HCT116 (cell line): ENCODE measurements around the gene RASAL2. TPM values are rescaled to one million over a fixed set of nuclear protein-coding genes. Genes with fewer than 3 reads are reported as not detected.

Experiments
- ATAC-seq: fragments of 200-7000 bp; cut with Tn5 transposase; 2 replicates; pipeline ENCODE4 v1.9.1; 2020; ENCODE audit warnings: mild to moderate bottlenecking, moderate library complexity
- BruUV-seq: library from RNA; stranded (reverse); fragments of 400-500 nt; replicated peaks from 2 replicates; lab custom pipeline; 2021; lab: Mats Ljungman, UMichigan
- CTCF ChIA-PET: fragments of 300-600 bp; sonication (Branson Sonifier 250); formaldehyde crosslinking; loops from one replicate; lab custom pipeline; 2021; ENCODE audit warnings: antibody characterized with exemption; lab: Charles Lee
- POLR2A ChIA-PET: fragments of 300-600, 350-600 bp; sonication (Branson Sonifier 250); formaldehyde crosslinking; loops from one replicate; lab custom pipeline; 2021; ENCODE audit warnings: antibody characterized with exemption; lab: Charles Lee
- RAD21 ChIA-PET, 2 experiments: fragments of 300-600 bp; sonication (Branson Sonifier 250); formaldehyde crosslinking; loops; one replicate each; lab custom pipeline; 2023; ENCODE audit warnings: low total read pairs in 2 of 2; ENCODE audit not compliant: uncharacterized antibody in 2 of 2, unreplicated experiment in 2 of 2, low non-redundant PET in 1 of 2; lab: Charles Lee
- DNase-seq: peaks from one replicate; pipeline ENCODE4 v3.0.0-alpha.2; 2010; ENCODE audit warnings: low read depth, low spot score
- H2AFZ ChIP-seq: fragments of 200-600 bp; shearing (Covaris generic), sonication (generic); 2 replicates; pipeline ENCODE4 v1.6.1; 2017; ENCODE audit warnings: low read depth, mixed run types, mixed read lengths, antibody characterized with exemption, low read length; ENCODE audit not compliant: poor library complexity, severe bottlenecking
- H3K27ac ChIP-seq: 2 replicates; pipeline ENCODE4 v1.5.1; 2012; ENCODE audit warnings: low read depth, low read length
- H3K27me3 ChIP-seq: fragments of 200-600 bp; sonication (generic); 2 replicates; pipeline ENCODE4 v1.6.1; 2016; ENCODE audit warnings: mixed run types, low read length, mixed read lengths; ENCODE audit not compliant: insufficient read depth
- H3K36me3 ChIP-seq, 2 experiments: fragments of 200-500 bp in 1 of 2; fragments of 200-600 bp in 1 of 2; sonication (Bioruptor generic) in 1 of 2; sonication (generic) in 1 of 2; 2 replicates each; pipeline versions ENCODE4 v1.5.1 to v1.6.1; 2014 to 2016; ENCODE audit warnings: low read length in 2 of 2, inconsistent platforms in 1 of 2, mixed read lengths in 1 of 2, mixed run types in 1 of 2; ENCODE audit not compliant: insufficient read depth in 2 of 2, control insufficient read depth in 1 of 2
- H3K4me1 ChIP-seq, 2 experiments: fragments of 200-600 bp in 1 of 2; sonication (generic) in 1 of 2; 2 replicates each; pipeline versions ENCODE4 v1.5.1 to v1.6.1; 2012 to 2017; ENCODE audit warnings: low read length in 2 of 2, inconsistent platforms in 1 of 2, mild to moderate bottlenecking in 1 of 2, mixed read lengths in 1 of 2, mixed run types in 1 of 2, moderate library complexity in 1 of 2; ENCODE audit not compliant: insufficient read depth in 2 of 2, control insufficient read depth in 1 of 2
- H3K4me2 ChIP-seq: fragments of 200-600 bp; sonication (generic); 2 replicates; pipeline ENCODE4 v1.6.1; 2017; ENCODE audit warnings: mixed run types, low read length, mixed read lengths
- H3K4me3 ChIP-seq, 2 experiments: fragments of 200-600 bp in 1 of 2; sonication (generic) in 1 of 2; replicated peaks in 1 of 2; 2 replicates each; pipeline ENCODE4 v1.5.1; 2011 to 2016; ENCODE audit warnings: low read length in 2 of 2, control low read depth in 1 of 2, low read depth in 1 of 2, mild to moderate bottlenecking in 1 of 2, mixed read lengths in 1 of 2, mixed run types in 1 of 2
- H3K79me2 ChIP-seq: fragments of 200-600 bp; sonication (generic); 2 replicates; pipeline ENCODE4 v1.6.1; 2017; ENCODE audit warnings: mild to moderate bottlenecking, mixed run types, low read length, moderate library complexity, mixed read lengths; ENCODE audit not compliant: insufficient read depth
- H3K9ac ChIP-seq: fragments of 200-600 bp; sonication (generic); 2 replicates; pipeline ENCODE4 v1.6.1; 2016; ENCODE audit warnings: low read length, mixed read lengths
- H3K9me2 ChIP-seq: fragments of 200-600 bp; sonication (generic), shearing (Covaris generic); 2 replicates; pipeline ENCODE4 v1.6.1; 2017; ENCODE audit warnings: mixed run types, mild to moderate bottlenecking, moderate library complexity; ENCODE audit not compliant: insufficient read depth
- H3K9me3 ChIP-seq, 2 experiments: fragments of 200-500 bp in 1 of 2; fragments of 200-600 bp in 1 of 2; sonication (Bioruptor generic) in 1 of 2; sonication (generic) in 1 of 2; 2 replicates each; pipeline ENCODE4 v1.6.1; 2014 to 2017; ENCODE audit warnings: low read length in 2 of 2, mixed read lengths in 2 of 2, inconsistent platforms in 1 of 2, low read depth in 1 of 2, mild to moderate bottlenecking in 1 of 2, mixed run types in 1 of 2, moderate library complexity in 1 of 2; ENCODE audit not compliant: control insufficient read depth in 1 of 2, insufficient read depth in 1 of 2
- H4K20me1 ChIP-seq: fragments of 200-600 bp; sonication (generic), shearing (Covaris generic); 2 replicates; pipeline ENCODE4 v1.6.1; 2017; ENCODE audit warnings: mixed run types, mild to moderate bottlenecking, moderate library complexity; ENCODE audit not compliant: insufficient read depth
- CEBPB ChIP-seq: IDR thresholded peaks from 2 replicates; pipeline ENCODE4 v1.6.1; 2012; ENCODE audit warnings: low read depth
- EGR1 ChIP-seq: IDR thresholded peaks from 2 replicates; pipeline ENCODE4 v1.6.1; 2012; ENCODE audit warnings: low read depth
- EZH2phosphoT487 ChIP-seq: fragments of 200-600 bp; IDR thresholded peaks from 2 replicates; pipeline ENCODE4 v1.6.1; 2018; ENCODE audit warnings: antibody characterized with exemption, borderline replicate concordance
- FOSL1 ChIP-seq: IDR thresholded peaks from 2 replicates; pipeline ENCODE4 v1.6.1; 2012; ENCODE audit warnings: low read depth
- JUND ChIP-seq: IDR thresholded peaks from 2 replicates; pipeline ENCODE4 v1.6.1; 2012
- POLR2AphosphoS5 ChIP-seq: IDR thresholded peaks from 2 replicates; pipeline ENCODE4 v1.6.1; 2011; ENCODE audit warnings: mild to moderate bottlenecking, low read depth, low read length, moderate library complexity
- SP1 ChIP-seq: IDR thresholded peaks from 2 replicates; pipeline ENCODE4 v1.6.1; 2012; ENCODE audit warnings: low read depth
- TCF7L2 ChIP-seq: IDR thresholded peaks from 2 replicates; pipeline ENCODE4 v1.7.0; 2011; ENCODE audit warnings: borderline replicate concordance, inconsistent platforms; ENCODE audit not compliant: insufficient read depth, insufficient read length; ENCODE audit errors: extremely low read depth
- ZNF274 ChIP-seq: fragments of 200-500 bp; sonication (Bioruptor generic); IDR thresholded peaks from 2 replicates; pipeline ENCODE4 v1.6.1; 2014; ENCODE audit warnings: mild to moderate bottlenecking, low read depth, low read length, inconsistent platforms
- intact Hi-C: fragments of 100-400 bp; cut with micrococcal nuclease; formaldehyde crosslinking; loops from 2 replicates; pipeline ENCODE4 v1.10.0; 2022
- total RNA-seq: library from RNA; stranded (reverse); gene quantifications from one replicate; pipeline ENCODE4 v1.2.1, GENCODE V29; 2021; ENCODE audit not compliant: unreplicated experiment
- TF ChIP-seq, protein P1 (sequence below): IDR thresholded peaks from 2 replicates; pipeline ENCODE4 v1.6.1; 2011; ENCODE audit warnings: mild to moderate bottlenecking, low read length, moderate library complexity; ENCODE audit not compliant: insufficient replicate concordance; ENCODE audit errors: extremely low read depth

RASAL2 gene
- total RNA-seq, 1 experiment from 2014 or later, result 11.7 TPM

DNA sequence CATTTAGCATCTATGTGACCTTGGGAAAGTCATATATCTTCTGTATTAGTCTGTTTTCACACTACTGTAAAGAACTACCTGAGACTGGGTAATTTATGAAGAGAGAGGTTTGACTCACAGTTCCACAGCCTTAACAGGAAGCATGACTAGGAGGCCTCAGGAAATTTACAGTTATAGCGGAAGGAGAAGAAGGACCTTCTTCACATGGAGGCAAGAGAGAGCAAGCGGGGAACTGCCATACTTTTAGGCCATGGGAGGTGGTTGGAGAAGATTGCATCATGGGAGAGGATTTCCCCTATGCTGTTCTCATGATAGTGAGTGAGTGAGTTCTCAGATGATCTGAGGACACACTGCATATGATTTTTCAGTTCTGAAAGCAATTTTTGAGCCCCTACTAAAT, 315.0 kb downstream of the RASAL2 start:
- Histone ChIP-seq H3K36me3 (no peaks in the 10 kb centered on the region), H3K4me1 (no peaks in the 10 kb centered on the region), H3K9ac (no peak overlapping the region), H3K27me3 (no peaks in the 10 kb centered on the region), H3K79me2 (no peaks in the 10 kb centered on the region), H3K9me3 (no peaks in the 10 kb centered on the region), H3K27ac (no peak overlapping the region), H3K9me2 (no peaks in the 10 kb centered on the region), H3K4me2 (no peak overlapping the region), H3K4me3 (no peak overlapping the region), H4K20me1 (no peaks in the 10 kb centered on the region), H2AFZ (no peak overlapping the region)
- no peak for DNase-seq
- BruUV-seq, result no TSS peak
- RAD21 ChIA-PET, result no interaction called here
- TF ChIP-seq SP1, result no peak
- TF ChIP-seq CEBPB, result no peak
- TF ChIP-seq EZH2phosphoT487, result no peak
- TF ChIP-seq JUND, result no peak
- no peak for TF ChIP-seq TCF7L2
- no peak for TF ChIP-seq ZNF274
- TF ChIP-seq EGR1, result no peak
- TF ChIP-seq FOSL1, result no peak
- intact Hi-C loops, result no loop called here
- POLR2A ChIA-PET, result no interaction called here
- ATAC-seq, result no peak
- CTCF ChIA-PET, result no interaction called here

DNA sequence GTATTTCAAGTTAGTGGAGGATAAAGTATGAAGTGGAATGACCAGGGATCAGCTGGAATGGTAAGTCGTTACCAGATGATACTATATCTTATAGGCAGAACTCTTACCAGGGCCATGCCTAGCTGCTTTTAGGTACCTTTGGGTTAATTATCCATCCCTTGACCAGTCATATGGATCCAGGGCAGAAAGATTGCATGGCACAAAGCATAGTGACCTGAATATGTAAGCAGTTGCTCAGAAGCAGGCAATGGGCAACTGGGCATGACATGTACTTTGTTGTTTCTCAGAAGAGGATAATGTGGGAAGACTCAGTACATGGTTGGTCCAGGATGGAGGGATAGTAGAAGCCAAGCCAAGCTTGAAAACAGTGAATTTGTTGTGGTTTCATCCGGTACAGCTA, 315.6 kb downstream of the RASAL2 start:
- H3K79me2 ChIP-seq, result no peaks in the 10 kb centered on the region
- H3K9me3 ChIP-seq, result no peaks in the 10 kb centered on the region
- H3K36me3 ChIP-seq, result no peaks in the 10 kb centered on the region
- intact Hi-C loops, result no loop called here
- no peaks in the 10 kb centered on the region for H3K27me3 ChIP-seq
- H3K4me2 ChIP-seq, result no peak overlapping the region
- H4K20me1 ChIP-seq, result no peaks in the 10 kb centered on the region
- no TSS peak for BruUV-seq
- H2AFZ ChIP-seq, result no peak overlapping the region
- TF ChIP-seq FOSL1 (no peak), EZH2phosphoT487 (no peak), POLR2AphosphoS5 (no peak)
- TF ChIP-seq, protein P1, sequence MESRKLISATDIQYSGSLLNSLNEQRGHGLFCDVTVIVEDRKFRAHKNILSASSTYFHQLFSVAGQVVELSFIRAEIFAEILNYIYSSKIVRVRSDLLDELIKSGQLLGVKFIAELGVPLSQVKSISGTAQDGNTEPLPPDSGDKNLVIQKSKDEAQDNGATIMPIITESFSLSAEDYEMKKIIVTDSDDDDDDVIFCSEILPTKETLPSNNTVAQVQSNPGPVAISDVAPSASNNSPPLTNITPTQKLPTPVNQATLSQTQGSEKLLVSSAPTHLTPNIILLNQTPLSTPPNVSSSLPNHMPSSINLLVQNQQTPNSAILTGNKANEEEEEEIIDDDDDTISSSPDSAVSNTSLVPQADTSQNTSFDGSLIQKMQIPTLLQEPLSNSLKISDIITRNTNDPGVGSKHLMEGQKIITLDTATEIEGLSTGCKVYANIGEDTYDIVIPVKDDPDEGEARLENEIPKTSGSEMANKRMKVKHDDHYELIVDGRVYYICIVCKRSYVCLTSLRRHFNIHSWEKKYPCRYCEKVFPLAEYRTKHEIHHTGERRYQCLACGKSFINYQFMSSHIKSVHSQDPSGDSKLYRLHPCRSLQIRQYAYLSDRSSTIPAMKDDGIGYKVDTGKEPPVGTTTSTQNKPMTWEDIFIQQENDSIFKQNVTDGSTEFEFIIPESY, result no peak
- TF ChIP-seq, all 23 proteins: peak for 0
- H3K9me2 ChIP-seq, result no peaks in the 10 kb centered on the region
- no peaks in the 10 kb centered on the region for H3K4me1 ChIP-seq
- ChIA-PET CTCF (no interaction called here), POLR2A (no interaction called here), RAD21 (no interaction called here)
- DNase-seq, result no peak
- no peak for ATAC-seq
- no peak overlapping the region for H3K9ac ChIP-seq
- H3K4me3 ChIP-seq, result no peak overlapping the region
- no peak overlapping the region for H3K27ac ChIP-seq
